ENCODE measurements around the gene FBXL4.

The FBXL4 gene

GRCh38 chr6:98844244-98845210, 103.2 kb downstream of the FBXL4 start:
- TF ChIP-seq, protein P1, sequence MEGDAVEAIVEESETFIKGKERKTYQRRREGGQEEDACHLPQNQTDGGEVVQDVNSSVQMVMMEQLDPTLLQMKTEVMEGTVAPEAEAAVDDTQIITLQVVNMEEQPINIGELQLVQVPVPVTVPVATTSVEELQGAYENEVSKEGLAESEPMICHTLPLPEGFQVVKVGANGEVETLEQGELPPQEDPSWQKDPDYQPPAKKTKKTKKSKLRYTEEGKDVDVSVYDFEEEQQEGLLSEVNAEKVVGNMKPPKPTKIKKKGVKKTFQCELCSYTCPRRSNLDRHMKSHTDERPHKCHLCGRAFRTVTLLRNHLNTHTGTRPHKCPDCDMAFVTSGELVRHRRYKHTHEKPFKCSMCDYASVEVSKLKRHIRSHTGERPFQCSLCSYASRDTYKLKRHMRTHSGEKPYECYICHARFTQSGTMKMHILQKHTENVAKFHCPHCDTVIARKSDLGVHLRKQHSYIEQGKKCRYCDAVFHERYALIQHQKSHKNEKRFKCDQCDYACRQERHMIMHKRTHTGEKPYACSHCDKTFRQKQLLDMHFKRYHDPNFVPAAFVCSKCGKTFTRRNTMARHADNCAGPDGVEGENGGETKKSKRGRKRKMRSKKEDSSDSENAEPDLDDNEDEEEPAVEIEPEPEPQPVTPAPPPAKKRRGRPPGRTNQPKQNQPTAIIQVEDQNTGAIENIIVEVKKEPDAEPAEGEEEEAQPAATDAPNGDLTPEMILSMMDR (IDR thresholded peaks at IDR 0.05; ENCODE audit: insufficient read depth, missing control alignments) = no peak
- FAIRE-seq = no peak
- DNase-seq (ENCODE audit: insufficient read length, low spot score) = no peak

- FAIRE-seq (no peak), DNase-seq (ENCODE audit: insufficient read length, low spot score) (no peak)
- TF ChIP-seq, protein P1 (IDR thresholded peaks at IDR 0.05; ENCODE audit: insufficient read depth, missing control alignments) = no peak
Observed at GRCh38 chr6:98843271-98844243, 104.2 kb downstream of the FBXL4 start.

- DNase-seq (ENCODE audit: insufficient read length, low spot score) (no peak), FAIRE-seq (no peak)
- TF ChIP-seq, protein P1 (IDR thresholded peaks at IDR 0.05; ENCODE audit: insufficient read depth, missing control alignments) = no peak
Observed at GRCh38 chr6:98842342-98843180, 105.2 kb downstream of the FBXL4 start.

GRCh38 chr6:98841621-98842341, 106.0 kb downstream of the FBXL4 start:
- FAIRE-seq = no peak
- TF ChIP-seq, protein P1 (IDR thresholded peaks at IDR 0.05; ENCODE audit: insufficient read depth, missing control alignments) = no peak
- no peak for DNase-seq (ENCODE audit: insufficient read length, low spot score)

DNA sequence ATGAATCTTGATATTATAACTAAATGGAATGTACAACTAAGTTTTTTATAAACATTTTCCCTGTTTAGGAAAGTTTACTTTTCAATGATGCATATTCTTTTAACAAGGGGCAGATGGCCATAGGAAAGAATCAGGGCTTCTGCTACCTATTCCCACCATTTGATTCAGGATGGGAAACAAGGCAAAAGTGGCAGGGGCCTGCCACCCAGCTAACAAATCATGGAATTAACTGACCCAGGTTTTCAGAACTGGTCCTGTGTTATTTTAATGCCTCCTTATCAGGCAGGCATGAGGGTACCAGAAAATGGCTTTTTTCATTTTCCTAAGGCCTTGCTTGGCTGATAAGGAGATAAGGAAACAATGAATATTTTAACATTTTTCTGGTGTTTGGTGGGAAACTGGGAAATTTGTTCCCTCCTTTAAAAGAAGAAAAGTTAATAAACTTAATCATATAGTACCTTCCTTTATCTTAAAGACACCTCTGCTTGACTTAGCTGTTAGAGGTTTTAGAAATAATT, 106.7 kb downstream of the FBXL4 start:
- TF ChIP-seq, protein P1 (IDR thresholded peaks at IDR 0.05; ENCODE audit: insufficient read depth, missing control alignments) = no peak
- FAIRE-seq (no peak), DNase-seq (ENCODE audit: insufficient read length, low spot score) (no peak)

GRCh38 chr6:98840385-98840784, 107.4 kb downstream of the FBXL4 start:
- TF ChIP-seq, protein P1 (IDR thresholded peaks at IDR 0.05; ENCODE audit: insufficient read depth, missing control alignments) = no peak
- FAIRE-seq (no peak), DNase-seq (ENCODE audit: insufficient read length, low spot score) (no peak)

All from D721Med (cell line).